GM19468 (cell line): ENCODE results near the gene JMJD7.
"Not testable (repeated sequence)": the region's sequence is repeated elsewhere in the genome, so short reads cannot be mapped to it uniquely, and the experiment has no call there.

Experiments
- ATAC-seq: cut with Tn5 transposase; IDR thresholded peaks from one replicate; pipeline ENCODE4 v1.9.1; 2021; ENCODE audit warnings: mild to moderate bottlenecking, moderate library complexity, moderate number of reproducible peaks; ENCODE audit not compliant: unreplicated experiment; ENCODE audit errors: extremely low read depth

Gene JMJD7

DNA sequence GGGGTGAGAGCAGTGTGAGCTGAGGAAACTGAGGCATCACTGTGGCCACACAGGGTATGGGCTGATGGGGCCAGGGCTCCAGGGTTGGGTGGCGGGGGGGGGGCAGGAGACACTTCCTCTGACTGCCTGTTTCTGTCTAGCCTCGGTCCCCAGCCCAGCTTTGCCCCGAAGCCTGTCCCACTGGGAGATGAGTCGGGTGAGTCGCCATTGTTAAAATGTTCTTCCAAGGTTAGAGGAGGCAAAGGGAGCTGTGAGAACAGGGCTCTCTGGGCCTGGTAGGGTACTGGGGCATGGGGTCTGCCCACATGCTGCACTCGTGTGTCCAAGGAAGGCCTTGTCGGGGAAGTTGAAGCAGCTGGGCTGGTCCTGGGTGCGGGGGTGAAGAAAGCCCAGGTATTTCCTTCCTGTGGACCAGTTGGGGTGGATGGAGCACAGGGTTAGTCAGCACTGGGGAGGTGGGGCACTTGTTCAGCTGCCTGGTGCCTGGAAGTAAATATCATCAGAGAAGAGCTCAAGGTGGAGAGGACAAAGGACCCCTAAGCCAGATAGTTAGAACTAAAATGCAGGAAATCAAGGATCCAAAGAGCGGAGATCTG lies 8.3 kb upstream of the JMJD7 start:
- ATAC-seq = no peak

DNA sequence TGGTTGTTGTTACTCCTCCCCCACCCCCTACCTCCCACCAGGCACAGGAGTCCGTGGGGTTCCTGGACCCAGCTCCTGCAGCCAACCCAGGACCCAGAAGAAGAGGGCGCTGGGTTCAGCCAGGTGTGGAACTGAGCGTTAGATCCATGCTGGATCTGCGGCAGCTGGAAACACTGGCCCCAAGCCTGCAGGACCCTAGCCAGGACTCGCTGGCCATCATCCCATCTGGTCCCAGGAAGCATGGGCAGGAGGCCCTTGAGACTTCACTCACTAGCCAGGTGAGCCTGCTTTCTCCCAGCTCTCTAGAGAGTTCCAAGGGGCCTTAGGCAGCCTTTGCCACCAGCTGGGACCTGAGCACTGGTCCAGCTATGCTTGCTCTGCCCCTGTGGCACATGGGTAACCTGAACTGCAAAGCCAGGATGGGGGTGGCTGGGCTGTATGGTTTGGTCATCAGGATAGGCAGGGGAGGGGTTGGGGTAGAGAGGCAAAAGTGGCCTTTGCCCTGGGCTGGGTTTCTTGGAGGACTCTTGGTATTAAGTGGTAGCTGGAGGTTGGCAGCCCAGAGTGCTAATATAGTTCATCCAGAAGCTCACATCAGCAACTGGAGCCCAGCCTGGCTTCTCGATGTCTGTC lies 7.0 kb upstream of the JMJD7 start:
- ATAC-seq = no peak

DNA sequence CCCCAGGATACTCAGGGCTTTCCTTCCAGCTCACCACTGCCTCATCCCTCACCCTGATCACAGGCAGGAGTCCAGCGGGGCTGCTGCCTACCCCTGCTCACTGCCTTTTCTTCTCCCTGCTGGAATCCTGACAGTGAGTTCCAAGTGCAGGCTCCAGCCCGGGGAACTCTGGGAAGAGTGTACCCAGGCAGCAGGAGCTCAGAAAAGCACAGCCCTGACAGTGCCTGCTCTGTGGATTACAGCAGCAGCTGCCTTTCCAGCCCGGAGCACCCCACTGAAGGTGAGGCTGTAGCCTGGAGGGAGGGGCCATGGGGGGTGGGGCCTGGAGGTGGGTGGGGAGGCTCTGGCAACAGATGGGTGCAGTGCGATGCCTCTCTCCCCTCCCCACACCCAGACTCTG lies 6.1 kb upstream of the JMJD7 start:
- ATAC-seq = no peak

DNA sequence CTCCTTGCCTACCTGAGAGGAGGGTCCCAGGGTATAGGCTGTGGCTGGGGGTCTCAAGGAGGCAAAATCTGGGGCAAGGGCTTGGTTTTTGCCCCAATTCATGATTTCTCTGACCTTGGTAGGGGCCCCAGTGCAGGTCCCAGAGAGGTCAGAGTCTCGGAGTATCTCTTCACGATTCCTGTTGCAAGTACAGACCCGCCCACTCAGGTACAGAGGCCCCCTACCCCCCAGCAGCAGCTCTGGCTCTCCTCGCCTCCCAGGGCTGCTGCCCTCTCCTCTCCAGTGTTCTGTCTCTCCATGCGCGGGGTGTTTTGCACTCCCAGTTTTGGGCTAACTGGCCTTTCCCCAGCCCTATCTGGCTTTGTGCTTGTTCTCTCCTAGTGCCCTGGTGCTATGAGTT lies 5.4 kb upstream of the JMJD7 start:
- no peak for ATAC-seq

DNA sequence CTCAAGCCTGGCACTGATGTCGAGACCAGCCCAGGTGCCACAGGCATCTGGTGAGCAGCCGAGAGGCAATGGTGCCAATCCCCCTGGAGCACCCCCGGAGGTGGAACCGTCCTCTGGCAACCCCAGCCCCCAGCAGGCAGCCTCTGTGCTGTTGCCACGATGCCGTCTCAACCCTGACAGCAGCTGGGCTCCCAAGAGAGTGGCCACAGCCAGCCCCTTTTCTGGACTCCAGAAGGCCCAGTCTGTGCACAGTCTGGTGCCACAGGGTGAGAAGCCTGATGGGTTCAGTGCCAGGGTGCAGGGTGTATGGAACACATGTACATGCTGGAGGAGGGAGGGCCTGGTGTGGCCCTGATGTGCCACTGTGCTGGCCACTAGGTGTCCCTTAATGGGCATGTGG lies 4.9 kb upstream of the JMJD7 start:
- no peak for ATAC-seq

DNA sequence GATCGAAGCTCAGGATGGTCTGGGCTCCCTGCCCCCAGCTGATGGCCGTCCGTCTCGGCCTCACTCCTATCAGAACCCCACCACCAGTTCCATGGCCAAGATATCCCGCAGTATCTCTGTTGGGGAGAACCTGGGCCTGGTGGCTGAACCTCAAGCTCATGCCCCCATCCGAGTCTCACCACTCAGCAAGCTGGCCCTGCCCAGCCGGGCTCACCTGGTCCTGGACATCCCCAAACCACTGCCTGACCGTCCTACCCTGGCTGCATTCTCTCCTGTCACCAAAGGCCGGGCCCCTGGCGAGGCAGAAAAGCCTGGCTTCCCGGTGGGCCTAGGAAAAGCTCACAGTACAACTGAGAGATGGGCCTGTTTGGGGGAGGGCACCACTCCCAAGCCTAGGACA lies 4.4 kb upstream of the JMJD7 start:
- no peak for ATAC-seq

DNA sequence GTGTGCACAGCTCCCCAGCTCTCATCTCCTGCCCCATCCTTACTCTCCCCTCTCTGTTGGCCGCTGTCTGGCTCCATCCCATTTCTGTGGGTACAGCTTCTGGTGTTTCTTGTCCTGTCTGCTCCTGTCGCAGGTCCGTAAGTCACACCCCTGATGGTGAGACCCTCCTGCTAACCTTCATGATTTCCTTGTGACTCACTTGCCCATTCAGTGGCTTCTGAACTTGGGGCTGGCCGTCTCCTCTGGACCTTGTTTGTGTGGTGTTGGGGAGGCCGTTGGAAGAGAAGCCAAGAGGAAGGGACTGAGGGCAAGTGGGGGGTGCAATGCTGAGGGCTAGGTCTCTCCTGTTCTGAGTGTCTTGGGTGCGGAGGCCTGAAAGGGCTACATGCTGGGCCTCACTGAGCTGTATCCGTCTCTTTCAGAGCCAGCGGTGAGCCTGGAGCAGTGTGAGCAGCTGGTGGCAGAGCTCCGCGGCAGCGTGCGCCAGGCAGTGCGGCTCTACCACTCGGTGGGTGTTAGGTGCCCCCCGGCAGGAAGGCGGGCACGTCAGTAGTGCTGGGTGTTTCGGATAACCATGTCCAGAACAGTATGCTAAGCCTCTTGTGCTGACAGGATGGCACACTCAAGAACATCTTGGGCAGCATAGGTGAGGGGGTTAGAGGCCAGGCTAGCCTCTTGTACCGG lies 3.7 kb upstream of the JMJD7 start:
- no peak for ATAC-seq

DNA sequence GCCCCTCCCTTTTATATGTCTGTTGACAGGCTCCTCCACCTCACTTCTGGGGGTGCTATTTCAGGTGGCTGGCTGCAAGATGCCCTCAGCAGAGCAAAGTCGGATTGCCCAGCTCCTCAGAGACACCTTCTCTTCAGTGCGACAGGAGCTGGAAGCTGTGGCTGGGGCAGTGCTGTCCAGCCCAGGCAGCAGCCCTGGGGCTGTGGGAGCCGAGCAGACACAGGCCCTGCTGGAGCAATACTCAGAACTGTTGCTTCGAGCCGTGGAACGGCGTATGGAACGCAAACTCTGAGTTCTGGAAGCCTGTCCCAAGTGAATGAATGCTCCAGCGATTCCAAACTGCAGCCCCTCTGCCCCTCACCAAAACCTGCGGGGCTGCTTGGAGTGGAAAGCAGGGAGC lies 2.7 kb upstream of the JMJD7 start:
- no peak for ATAC-seq

DNA sequence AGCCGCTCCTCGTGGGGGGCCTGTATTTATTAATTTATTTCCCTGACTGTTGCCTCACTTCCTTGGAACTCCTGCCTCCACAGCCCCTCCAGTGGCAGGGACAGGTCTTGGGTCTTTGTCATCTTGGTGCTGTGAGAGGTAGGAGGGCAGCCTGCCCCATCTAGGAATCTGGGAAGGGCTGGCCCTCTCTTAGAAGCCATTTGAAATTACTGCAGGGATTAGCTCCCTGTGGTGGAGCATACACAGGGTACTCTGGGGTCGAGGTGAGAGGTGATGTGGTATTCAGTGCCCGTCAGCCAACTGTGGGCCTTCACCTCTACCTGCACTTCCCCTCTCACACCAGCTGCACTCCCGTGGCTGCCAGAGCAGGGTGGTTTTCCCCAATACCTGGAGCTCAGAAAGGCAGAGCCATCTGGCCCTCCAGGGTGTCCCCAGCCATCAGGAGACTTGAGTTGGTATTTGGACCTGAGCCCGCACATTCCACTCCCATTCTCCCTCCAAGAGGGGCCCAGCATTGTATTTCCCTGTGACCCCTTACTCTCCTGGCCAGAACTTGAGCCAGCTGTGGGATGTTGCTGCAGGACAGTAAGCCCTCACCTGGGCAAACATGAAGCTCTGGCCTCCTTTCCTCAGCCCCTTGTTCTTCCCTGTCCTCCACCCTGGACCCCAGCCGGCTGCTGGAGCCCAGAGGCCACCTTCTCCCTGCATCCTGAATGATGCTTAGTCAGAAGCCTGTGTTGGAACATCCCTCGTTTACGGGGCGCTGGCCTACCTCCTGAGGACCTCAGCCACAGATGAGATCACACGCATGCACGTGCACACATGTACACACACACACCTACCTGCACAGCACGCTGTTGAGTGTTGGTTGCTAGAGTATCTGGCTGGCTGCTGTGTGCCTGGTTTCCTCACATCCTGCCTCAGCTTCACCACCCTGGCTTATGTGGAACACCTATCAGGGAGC lies 2.0 kb upstream of the JMJD7 start:
- no peak for ATAC-seq

DNA sequence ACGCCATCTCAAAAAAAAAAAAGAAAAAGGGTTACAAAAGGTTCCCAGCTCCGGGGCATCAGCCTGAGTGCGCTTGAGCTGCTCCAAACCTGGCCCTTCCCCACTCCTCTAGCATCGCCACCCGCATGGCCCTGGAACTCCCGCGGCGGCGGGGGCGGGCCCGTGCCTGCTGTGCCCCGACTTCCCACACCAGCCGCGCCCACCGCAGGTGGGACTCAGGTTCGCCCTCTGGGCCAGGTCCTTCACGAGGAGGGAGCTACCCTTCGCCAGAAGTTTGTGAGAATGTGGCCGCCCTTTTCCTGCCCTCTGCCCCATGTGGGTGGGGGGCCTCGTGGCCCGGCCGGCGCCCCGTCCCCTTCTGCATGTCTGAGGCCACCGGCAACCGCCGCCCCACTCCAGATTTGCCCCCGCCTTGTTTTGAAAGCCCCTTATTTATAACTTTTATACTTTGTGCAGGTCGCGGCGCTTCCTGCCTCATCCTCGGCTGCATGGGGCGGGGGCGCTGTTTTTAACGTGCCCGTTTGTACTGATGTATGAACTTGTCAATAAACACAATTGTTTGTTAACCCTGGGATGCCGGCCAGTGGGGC lies 507 bp upstream of the JMJD7 start:
- no peak for ATAC-seq

DNA sequence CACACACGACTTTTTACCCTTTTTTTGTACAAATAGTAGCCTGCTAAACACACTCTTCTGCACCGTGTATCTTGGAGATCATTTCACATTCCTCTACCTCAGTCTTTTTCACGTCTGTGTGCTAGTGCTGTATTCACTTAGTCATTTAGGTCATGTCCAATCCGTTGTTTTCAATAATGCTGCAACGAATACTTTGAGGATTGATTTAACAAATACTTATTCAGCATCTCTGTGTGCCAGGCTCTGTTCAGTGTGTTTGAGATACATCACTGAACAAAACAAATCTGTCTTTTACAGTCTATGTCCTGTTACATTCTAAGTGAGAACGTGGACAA lies 882 bp downstream of the JMJD7 start:
- ATAC-seq = no peak

DNA sequence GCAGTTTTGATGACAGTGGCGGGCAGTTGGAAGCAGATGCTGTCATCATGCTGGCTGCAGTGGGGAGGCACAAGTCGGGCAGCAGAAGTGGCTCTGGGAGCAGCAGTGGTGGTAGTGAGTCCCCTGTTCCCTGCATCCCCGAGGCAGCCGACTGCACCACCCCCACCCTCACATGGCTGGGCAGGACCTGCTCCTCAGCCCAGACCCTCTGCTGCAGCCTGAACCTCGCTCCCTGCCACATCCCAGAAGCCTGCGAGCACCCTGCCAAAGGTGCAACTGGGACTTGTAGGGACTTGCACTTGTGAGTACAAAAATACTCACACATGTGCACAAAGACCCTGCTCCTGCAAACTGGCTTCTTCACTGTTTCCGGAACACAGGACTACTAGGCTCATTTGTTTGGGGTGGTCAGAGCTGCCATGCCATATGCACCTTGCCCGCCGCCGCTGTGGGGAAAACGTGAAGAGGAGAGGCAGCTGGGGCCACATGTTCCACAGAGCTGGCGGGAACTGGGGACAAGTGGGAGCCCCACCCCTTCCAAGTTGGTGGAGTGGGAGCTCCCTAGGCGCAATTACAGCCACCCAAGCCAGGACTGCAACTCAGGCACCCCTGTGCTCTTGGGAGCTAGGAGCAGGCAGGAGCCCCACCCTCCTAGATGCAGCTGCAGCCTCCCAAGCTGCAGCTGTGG lies 2.2 kb downstream of the JMJD7 start:
- no peak for ATAC-seq

DNA sequence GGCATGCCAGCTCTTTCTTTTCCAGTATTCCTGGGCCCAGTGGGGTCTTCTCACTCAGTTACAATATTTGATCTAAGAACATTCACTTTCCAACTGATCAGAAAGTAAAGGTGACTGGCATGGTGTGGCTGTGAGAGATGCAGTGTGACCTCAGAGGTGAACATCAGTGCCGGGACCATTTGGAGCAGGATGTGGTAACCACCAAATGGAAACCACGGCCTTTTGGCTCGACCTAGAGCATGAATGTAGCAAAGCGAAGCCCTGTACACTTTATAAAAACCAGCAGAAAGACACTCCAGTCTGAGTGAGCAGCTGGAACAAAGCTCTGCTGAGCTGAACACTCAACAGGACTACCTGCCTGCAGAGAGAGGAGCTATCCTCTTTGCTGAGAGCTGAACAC lies 3.4 kb downstream of the JMJD7 start:
- not testable (repeated sequence) for ATAC-seq

DNA sequence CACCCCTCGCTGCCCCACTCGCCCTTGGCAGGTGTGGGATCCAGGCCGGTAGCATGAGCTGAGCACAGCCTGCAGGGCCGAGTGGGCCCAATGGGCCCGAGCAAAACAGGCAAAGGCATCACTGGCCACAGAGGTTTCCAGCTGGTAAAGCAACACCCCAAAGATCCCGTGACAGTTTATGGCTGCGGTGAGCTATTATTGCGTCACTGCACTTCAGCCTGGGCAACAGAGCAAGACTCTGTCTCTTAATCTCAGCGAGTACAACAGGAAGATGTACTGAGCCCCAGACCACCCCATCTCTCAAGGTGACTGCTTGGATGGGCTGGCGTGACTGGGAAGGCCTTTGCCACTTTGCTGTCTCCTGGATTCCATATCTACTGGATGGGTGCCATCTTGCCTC lies 4.3 kb downstream of the JMJD7 start:
- no peak for ATAC-seq

DNA sequence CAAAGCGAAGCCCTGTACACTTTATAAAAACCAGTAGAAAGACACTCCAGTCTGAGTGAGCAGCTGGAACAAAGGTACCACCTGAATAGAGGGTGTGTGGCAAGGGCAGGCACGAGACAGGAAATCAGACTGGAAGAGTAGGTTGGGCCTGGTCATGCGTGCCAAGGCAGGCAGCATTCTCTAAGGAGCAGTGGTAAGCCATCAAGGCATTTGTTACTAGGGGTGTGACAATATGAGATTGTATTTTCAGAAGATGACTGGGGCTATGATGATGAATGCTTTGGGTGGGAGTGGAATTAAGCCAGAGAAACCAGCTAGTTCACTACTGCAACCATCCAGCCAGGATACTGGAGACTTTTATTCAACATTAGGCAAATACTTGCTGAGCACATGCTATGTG lies 5.0 kb downstream of the JMJD7 start:
- no peak for ATAC-seq

DNA sequence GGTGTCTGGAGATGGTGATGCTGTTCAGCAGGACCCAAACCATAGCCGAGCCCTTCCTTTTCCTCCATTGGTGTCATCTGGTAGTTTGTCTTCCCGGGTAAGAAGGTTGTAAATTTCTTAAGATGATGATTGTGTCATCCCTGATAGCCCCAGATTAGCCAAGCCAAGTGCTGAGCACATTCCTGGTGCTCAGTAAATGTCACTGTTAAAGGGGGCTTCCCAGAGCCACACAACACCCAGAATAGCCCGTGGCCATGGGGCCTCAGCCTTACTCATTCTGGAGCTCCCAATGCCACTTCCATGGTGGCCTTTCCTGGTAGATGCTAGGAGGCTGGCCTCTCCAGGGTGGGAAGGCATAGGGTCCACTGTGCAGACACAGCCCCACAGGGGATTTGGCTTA lies 6.2 kb downstream of the JMJD7 start:
- no peak for ATAC-seq

DNA sequence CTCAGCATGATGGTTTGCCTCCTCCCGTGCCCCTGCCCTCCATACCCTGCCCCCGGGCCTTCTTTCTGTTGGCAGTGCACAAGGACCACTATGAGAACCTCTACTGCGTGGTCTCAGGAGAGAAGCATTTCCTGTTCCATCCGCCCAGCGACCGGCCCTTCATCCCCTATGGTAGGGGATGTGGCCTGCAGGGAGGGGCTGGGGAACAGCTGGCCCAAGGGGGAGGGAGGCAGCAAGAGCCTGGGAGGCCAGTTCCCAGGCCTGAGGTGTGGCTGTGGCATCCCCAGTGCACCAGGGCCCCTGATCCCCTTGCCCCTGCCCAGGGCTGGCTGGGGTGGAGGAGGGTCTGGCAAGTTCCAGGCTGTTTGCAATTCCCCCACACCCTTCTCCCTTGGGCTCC lies 8.2 kb downstream of the JMJD7 start:
- no peak for ATAC-seq

DNA sequence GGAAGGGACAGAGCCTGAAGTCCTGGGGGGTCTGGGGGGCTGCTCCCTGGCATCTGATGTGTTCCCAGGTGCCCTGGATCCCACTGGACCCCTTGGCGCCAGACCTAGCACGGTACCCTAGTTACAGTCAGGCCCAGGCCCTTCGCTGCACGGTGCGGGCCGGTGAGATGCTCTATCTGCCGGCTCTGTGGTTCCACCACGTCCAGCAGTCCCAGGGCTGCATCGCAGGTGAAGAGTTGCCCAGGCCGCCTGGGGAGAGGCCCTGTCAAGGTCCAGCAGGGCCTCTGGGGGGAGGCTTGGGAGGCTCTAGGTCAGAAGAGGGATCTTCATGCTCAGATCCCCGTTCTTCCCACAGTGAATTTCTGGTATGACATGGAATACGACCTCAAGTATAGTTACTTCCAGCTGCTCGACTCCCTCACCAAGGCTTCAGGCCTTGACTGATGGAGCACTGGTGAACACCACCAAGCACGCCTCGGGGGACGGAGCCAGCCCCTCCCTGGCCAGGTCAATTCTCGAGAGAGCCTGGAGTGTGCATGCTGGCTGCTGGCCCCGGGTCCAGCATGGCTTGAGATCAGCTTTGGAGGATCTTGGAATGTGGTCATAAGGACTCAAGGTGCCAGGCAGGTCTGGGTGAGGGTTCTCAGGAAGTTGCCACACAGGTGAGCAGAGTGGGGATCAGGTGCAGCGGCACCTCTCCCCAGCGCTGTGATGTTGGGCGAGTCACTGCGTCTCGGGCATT lies 9.0 kb downstream of the JMJD7 start:
- no peak for ATAC-seq

DNA sequence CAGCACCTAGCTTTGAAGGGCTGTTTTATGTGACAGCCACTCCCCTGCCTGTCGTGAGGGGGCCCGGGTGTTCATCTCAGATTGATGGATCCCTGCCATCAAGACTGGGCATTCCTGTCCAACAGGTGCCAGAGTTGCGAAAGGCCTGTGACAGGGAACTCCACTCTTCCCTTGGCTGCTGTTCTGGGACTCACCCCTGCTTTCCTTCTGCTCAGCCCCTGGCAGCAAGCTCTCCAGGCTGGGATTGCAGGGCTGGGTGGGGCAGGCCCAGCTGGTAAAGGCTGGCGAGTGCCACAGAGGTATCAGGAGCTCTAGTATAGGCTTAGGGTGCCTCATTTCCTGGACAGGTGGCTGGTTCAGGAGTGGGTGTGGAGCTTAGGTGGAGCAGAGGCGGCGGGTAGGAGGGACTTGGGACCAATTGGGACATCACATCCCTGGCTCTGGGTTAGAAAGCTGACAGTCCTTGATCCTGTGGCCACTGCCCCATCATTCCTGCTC lies 10.6 kb downstream of the JMJD7 start, which contains the start of gene PLA2G4B:
Gene PLA2G4B (plus strand): TSS at position 448 of the 498 bp plus-strand sequence. CDS start 67 bp downstream, outside the sequence.
- no peak for ATAC-seq
